Hepatocyte (in vitro differentiated cells): ENCODE data around the gene VWA1. TPM values are rescaled to one million over a fixed set of nuclear protein-coding genes. Genes with fewer than 3 reads are reported as not detected.
"Not testable (repeated sequence)": the region's sequence is repeated elsewhere in the genome, so short reads cannot be mapped to it uniquely, and the experiment has no call there.

Experiments used
- DNase-seq: peaks from one replicate; pipeline ENCODE4 v3.0.0-alpha.2; 2016; ENCODE audit warnings: low spot score
- H2AFZ ChIP-seq: fragments of 200-600 bp; sonication (generic); 2 replicates; pipeline ENCODE4 v1.6.0; 2016; ENCODE audit warnings: antibody characterized with exemption, mild to moderate bottlenecking
- H3K27ac ChIP-seq: fragments of 200-600 bp; sonication (generic); 2 replicates; pipeline ENCODE4 v1.5.1; 2016; ENCODE audit warnings: mild to moderate bottlenecking
- H3K27me3 ChIP-seq: fragments of 200-600 bp; sonication (generic); 2 replicates; pipeline ENCODE4 v1.6.1; 2016
- H3K36me3 ChIP-seq: fragments of 200-600 bp; sonication (generic); replicated peaks from 2 replicates; pipeline ENCODE4 v1.5.1; 2016; ENCODE audit warnings: low read depth; ENCODE audit not compliant: insufficient read depth
- H3K4me1 ChIP-seq: fragments of 200-600 bp; sonication (generic); 2 replicates; pipeline ENCODE4 v1.5.1; 2016; ENCODE audit warnings: mild to moderate bottlenecking, moderate library complexity; ENCODE audit not compliant: insufficient read depth
- H3K4me2 ChIP-seq: fragments of 200-600 bp; sonication (generic); 2 replicates; pipeline ENCODE4 v1.6.0; 2016
- H3K4me3 ChIP-seq: fragments of 200-600 bp; sonication (generic); 2 replicates; pipeline ENCODE4 v1.5.1; 2016; ENCODE audit warnings: mild to moderate bottlenecking
- H3K79me2 ChIP-seq: fragments of 200-600 bp; sonication (generic); 2 replicates; pipeline ENCODE4 v1.6.0; 2017; ENCODE audit warnings: mild to moderate bottlenecking
- H3K9me2 ChIP-seq: fragments of 200-600 bp; sonication (generic); replicated peaks from 2 replicates; pipeline ENCODE4 v1.6.0; 2017; ENCODE audit warnings: mild to moderate bottlenecking; ENCODE audit not compliant: insufficient read depth
- H3K9me3 ChIP-seq: fragments of 200-600 bp; sonication (generic); 2 replicates; pipeline ENCODE4 v1.5.1; 2016; ENCODE audit warnings: low read depth, mild to moderate bottlenecking
- H4K20me1 ChIP-seq: fragments of 200-600 bp; sonication (generic); 2 replicates; pipeline ENCODE4 v1.6.0; 2016; ENCODE audit warnings: mild to moderate bottlenecking; ENCODE audit not compliant: insufficient read depth, poor library complexity, severe bottlenecking
- EZH2 ChIP-seq: fragments of 200-600 bp; sonication (generic); IDR thresholded peaks from 2 replicates; pipeline ENCODE4 v1.6.1; 2016; ENCODE audit warnings: antibody characterized with exemption, mild to moderate bottlenecking, borderline replicate concordance
- EZH2phosphoT487 ChIP-seq: fragments of 200-600 bp; sonication (generic); IDR thresholded peaks from one replicate; pipeline ENCODE4 v1.6.1; 2018; ENCODE audit warnings: antibody characterized with exemption, mild to moderate bottlenecking, low read depth, moderate library complexity; ENCODE audit not compliant: unreplicated experiment, severe bottlenecking
- WGBS: methylation state at CpG from one replicate; pipeline ENCODE4 v1.1.6; 2016; ENCODE audit warnings: low lambda C conversion rate; ENCODE audit errors: missing lambda C conversion rate; 5-methylcytosine and 5-hydroxymethylcytosine counted together
- polyA plus RNA-seq: library from polyadenylated mRNA; unstranded; fragments of >200 nt; fragmentation: Nextera tagmentation; extraction: Ambion mirVana; gene quantifications from 2 replicates; pipeline ENCODE4 v1.2.1, GENCODE V29; 2016
- total RNA-seq: library from RNA; depleted of rRNA; stranded (reverse); fragments of >200 nt; gene quantifications from 2 replicates; pipeline ENCODE4 v1.2.3, GENCODE V29; 2014
- TF ChIP-seq, protein P1 (sequence below): fragments of 200-600 bp; sonication (generic); IDR thresholded peaks from 2 replicates; pipeline ENCODE4 v1.5.1; 2016; ENCODE audit warnings: antibody characterized with exemption, mild to moderate bottlenecking; ENCODE audit not compliant: poor library complexity

The VWA1 gene
- total and polyA plus RNA-seq, 2 experiments from 2014 or later, result 37.7 to 114 TPM

DNA sequence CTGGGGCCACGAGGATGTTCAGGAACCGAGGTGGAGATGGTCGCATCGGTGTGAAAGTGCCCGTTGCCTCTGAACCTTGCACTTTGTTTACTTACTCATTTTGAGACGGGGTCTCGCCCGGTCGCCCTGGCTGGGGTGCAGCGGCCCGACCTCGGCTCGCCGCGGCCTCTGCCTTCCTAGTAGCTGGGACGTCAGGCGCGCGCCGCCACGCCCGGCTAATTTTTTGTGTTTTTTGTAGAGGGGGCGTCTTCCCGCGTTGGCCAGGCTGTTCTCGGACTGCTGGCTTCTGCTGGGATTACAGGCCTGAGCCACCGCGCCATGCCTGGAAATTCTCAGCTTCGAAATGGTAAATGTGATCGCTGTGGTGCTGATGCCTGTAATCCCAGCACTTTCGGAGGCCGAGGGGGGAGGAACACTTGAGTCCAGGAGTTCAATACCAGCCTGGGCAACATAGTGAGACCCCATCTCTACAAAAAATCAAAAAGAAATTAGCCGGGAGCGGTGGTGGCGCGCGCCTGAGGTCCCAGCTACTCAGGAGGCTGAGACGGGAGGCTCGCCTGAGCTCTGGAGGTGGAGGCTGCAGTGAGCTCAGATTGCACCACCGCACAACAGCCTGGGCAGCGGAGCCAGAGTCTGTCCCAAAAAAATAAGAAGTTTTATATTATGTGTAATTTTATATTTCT lies 27.7 kb upstream of the VWA1 start:
- Histone ChIP-seq H3K79me2 (peaks cover 53% of the 10 kb centered on the region), H3K27me3 (no peaks in the 10 kb centered on the region), H3K4me3 (peak overlapping the region; percentile 82), H3K4me1 (peaks cover 19% of the 10 kb centered on the region), H4K20me1 (peaks cover 13% of the 10 kb centered on the region), H3K9me2 (no peaks in the 10 kb centered on the region), H3K9me3 (no peaks in the 10 kb centered on the region), H2AFZ (no peak overlapping the region), H3K4me2 (peak overlapping the region; percentile 94), H3K36me3 (no peaks in the 10 kb centered on the region), H3K27ac (peak overlapping the region; percentile 90)
- peak; percentile 58 for DNase-seq
- TF ChIP-seq EZH2 (no peak), EZH2phosphoT487 (no peak)
- TF ChIP-seq, protein P1, sequence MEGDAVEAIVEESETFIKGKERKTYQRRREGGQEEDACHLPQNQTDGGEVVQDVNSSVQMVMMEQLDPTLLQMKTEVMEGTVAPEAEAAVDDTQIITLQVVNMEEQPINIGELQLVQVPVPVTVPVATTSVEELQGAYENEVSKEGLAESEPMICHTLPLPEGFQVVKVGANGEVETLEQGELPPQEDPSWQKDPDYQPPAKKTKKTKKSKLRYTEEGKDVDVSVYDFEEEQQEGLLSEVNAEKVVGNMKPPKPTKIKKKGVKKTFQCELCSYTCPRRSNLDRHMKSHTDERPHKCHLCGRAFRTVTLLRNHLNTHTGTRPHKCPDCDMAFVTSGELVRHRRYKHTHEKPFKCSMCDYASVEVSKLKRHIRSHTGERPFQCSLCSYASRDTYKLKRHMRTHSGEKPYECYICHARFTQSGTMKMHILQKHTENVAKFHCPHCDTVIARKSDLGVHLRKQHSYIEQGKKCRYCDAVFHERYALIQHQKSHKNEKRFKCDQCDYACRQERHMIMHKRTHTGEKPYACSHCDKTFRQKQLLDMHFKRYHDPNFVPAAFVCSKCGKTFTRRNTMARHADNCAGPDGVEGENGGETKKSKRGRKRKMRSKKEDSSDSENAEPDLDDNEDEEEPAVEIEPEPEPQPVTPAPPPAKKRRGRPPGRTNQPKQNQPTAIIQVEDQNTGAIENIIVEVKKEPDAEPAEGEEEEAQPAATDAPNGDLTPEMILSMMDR, result no peak
- whole genome bisulfite sequencing, result 8% methylated on average over 37 of the region's 41 CpGs

GRCh38 chr1:1410238-1410637 lies 25.3 kb upstream of the VWA1 start:
- H3K27ac ChIP-seq, DNase-seq, H3K4me3 ChIP-seq, H3K27me3 ChIP-seq, H2AFZ ChIP-seq, H3K4me2 ChIP-seq, H3K36me3 ChIP-seq, H3K9me3 ChIP-seq, H3K9me2 ChIP-seq: not testable (repeated sequence)
- Histone ChIP-seq H4K20me1 (peaks cover 13% of the 10 kb centered on the region), H3K79me2 (peaks cover 41% of the 10 kb centered on the region), H3K4me1 (peaks cover 19% of the 10 kb centered on the region)
- 66% methylated on average over 8 of the region's 8 CpGs for WGBS

GRCh38 chr1:1411626-1412025 lies 23.9 kb upstream of the VWA1 start:
- H3K79me2 ChIP-seq, result peaks cover 28% of the 10 kb centered on the region
- no peak for DNase-seq
- H3K4me2 ChIP-seq, result no peak overlapping the region
- no peaks in the 10 kb centered on the region for H3K9me2 ChIP-seq
- H3K4me1 ChIP-seq, result peaks cover 12% of the 10 kb centered on the region
- H3K4me3 ChIP-seq, result no peak overlapping the region
- no peak overlapping the region for H2AFZ ChIP-seq
- no peaks in the 10 kb centered on the region for H3K9me3 ChIP-seq
- no peaks in the 10 kb centered on the region for H3K27me3 ChIP-seq
- WGBS, result 98% methylated on average over 12 of the region's 13 CpGs
- H4K20me1 ChIP-seq, result peaks cover 13% of the 10 kb centered on the region
- H3K27ac ChIP-seq, result no peak overlapping the region
- H3K36me3 ChIP-seq, result no peaks in the 10 kb centered on the region
- TF ChIP-seq, protein P1, result no peak
- no peak for TF ChIP-seq EZH2phosphoT487

DNA sequence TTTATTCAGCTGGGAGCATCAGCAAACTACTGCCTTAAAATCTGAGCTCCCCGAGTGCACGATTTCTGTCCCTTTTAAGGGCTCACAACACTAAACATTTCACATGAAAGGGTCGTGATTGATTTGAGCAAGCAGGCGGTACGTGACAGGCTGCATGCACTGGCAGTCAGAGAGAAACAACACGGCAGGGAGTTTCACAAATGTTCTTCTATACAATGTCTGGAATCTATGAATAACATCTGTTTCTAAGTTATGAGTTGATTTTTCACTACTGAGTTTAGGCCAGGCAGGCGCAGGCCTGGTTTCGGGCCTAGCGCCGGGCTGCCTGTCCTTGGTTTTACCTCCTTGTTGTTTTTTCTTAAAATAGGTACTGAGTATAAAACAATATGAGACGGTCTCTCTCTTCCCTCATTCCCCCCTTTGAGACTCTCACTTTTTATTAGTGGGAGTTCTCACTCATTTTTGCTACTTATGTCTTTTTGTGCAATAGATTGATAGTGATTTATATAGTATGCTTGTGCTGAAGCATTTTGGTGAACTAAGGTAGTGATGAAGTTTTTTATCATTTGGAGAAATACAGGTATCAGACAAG lies 23.1 kb upstream of the VWA1 start:
- not testable (repeated sequence) for H3K36me3 ChIP-seq, H3K9me2 ChIP-seq, H3K27ac ChIP-seq, H3K4me2 ChIP-seq, H3K4me3 ChIP-seq, H2AFZ ChIP-seq, H3K27me3 ChIP-seq, H3K9me3 ChIP-seq, DNase-seq
- peaks cover 13% of the 10 kb centered on the region for H4K20me1 ChIP-seq
- H3K4me1 ChIP-seq, result peaks cover 12% of the 10 kb centered on the region
- 93% methylated on average over 11 of the region's 11 CpGs for WGBS
- H3K79me2 ChIP-seq, result peaks cover 22% of the 10 kb centered on the region
